HEK293 (cell line): Measurements from ENCODE around the gene GINS2.

ENCODE experiments used
- PATZ1 ChIP-seq: fragments of 450-650 bp; formaldehyde crosslinking; IDR thresholded peaks from 2 replicates; pipeline ENCODE4 v1.5.1; 2016; ENCODE audit warnings: missing biosample characterization, missing genetic modification characterization
- TCF7L2 ChIP-seq: IDR thresholded peaks from 2 replicates; pipeline ENCODE4 v1.6.1; 2011; ENCODE audit warnings: low read depth, mild to moderate bottlenecking, inconsistent platforms, low read length, moderate library complexity, borderline replicate concordance
- ZBTB10 ChIP-seq: fragments of 450-650 bp; formaldehyde crosslinking; IDR thresholded peaks from 2 replicates; pipeline ENCODE4 v1.5.1; 2016; ENCODE audit warnings: missing biosample characterization, missing genetic modification characterization
- ZNF391 ChIP-seq: fragments of 450-650 bp; formaldehyde crosslinking; IDR thresholded peaks from 2 replicates; pipeline ENCODE4 v1.5.1; 2016; ENCODE audit warnings: low read depth, missing biosample characterization, missing genetic modification characterization, borderline replicate concordance
- ZNF518A ChIP-seq: fragments of 450-650 bp; formaldehyde crosslinking; conservative IDR thresholded peaks from 2 replicates; pipeline ENCODE4 v1.5.1; 2016; ENCODE audit warnings: low read depth, missing biosample characterization, missing genetic modification characterization
- TF ChIP-seq, protein P1 (sequence below): fragments of 450-650 bp; formaldehyde crosslinking; IDR thresholded peaks from 2 replicates; pipeline ENCODE4 v1.5.1; 2016; ENCODE audit warnings: missing biosample characterization, missing genetic modification characterization

DNA sequence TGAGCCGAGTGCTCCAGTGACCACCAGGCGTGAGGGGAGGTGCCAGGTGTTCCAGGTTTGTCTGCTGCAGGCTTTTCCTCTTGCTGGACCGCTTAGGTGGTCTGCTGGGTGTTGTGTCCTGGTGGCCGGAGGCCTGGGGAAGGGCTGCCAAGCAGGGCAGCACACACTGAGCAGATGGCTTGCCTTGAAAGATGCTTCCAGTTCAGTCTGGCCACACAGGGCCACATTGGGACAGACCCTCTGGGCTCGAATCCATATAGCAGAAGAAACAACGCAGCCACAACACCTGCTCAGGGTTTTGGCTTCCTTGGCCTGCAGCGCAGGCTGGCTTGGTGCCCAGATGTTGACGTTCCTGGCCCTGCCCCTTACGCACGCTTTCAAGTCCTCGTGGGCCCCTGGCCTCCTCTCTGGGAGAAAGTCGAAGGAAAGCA, 24.8 kb downstream of the GINS2 start:
- TF ChIP-seq PATZ1 (tag by site-specific recombination) (no peak), ZNF391 (no peak), ZBTB10 (tag by site-specific recombination) (no peak), TCF7L2 (no peak), ZNF518A (tag by site-specific recombination) (no peak)
- TF ChIP-seq, protein P1, sequence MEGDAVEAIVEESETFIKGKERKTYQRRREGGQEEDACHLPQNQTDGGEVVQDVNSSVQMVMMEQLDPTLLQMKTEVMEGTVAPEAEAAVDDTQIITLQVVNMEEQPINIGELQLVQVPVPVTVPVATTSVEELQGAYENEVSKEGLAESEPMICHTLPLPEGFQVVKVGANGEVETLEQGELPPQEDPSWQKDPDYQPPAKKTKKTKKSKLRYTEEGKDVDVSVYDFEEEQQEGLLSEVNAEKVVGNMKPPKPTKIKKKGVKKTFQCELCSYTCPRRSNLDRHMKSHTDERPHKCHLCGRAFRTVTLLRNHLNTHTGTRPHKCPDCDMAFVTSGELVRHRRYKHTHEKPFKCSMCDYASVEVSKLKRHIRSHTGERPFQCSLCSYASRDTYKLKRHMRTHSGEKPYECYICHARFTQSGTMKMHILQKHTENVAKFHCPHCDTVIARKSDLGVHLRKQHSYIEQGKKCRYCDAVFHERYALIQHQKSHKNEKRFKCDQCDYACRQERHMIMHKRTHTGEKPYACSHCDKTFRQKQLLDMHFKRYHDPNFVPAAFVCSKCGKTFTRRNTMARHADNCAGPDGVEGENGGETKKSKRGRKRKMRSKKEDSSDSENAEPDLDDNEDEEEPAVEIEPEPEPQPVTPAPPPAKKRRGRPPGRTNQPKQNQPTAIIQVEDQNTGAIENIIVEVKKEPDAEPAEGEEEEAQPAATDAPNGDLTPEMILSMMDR (tag by site-specific recombination) = no peak
